ENCODE data around the gene SUSD3. TPM values are rescaled to one million over a fixed set of nuclear protein-coding genes. Genes with fewer than 3 reads are reported as not detected.

SUSD3 gene
- total RNA-seq, 4 donors from 2014 or later: 2.8 to 8.1 (median 5.6) TPM

DNA sequence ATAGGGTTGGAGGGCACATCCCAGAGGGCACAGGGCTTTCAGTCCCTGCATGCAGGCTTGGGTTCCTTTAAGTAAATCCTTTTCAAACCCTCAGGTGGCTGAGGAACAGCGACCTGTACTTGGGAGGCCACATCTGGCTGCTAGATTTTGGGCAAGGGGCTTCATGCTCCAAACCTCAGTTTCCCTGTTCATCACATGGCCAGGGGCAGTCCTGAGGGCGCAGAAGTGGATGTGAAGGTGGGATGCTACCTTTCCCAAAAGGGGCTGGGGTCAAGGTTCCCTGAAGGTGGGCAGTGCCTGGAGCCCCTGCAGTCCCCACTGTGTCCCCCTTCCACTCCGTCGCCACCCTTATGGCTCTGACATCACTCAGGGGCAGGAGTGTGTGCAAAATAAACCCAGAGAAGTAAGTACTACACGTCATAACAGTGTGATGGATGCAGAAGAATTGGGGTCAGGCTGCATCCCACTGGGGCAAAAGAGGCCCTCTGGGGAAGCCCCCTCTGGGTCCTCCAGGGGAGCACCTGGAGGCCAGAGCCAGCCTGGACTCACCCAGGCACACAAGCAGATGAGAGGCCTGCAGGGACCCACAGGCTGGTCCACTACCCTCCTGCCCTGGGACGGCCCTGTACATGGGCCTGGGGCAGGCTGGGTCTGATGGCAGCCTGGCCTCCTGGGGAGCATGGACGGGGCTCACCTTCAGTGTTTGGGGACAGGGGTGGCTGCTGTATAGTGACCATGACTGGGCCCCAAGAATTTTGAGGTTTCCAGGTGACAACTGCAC is 35.6 kb downstream of the SUSD3 start:
- intact Hi-C loops (cut with DNase I; ENCODE audit: low total_unique reads): no loop called here
- WGBS, 2 donors: 75 to 76% methylated on average over 7 of the region's 7 CpGs
- no peak overlapping the region for H3K4me3 ChIP-seq (ENCODE audit: low read depth, poor library complexity, severe bottlenecking)
- DNase-seq (ENCODE audit: low spot score in 2 of 2): peak; percentile 36 to 87
- no peak for TF ChIP-seq POLR2A (IDR thresholded peaks at IDR 0.05)
- TF ChIP-seq, protein P1, sequence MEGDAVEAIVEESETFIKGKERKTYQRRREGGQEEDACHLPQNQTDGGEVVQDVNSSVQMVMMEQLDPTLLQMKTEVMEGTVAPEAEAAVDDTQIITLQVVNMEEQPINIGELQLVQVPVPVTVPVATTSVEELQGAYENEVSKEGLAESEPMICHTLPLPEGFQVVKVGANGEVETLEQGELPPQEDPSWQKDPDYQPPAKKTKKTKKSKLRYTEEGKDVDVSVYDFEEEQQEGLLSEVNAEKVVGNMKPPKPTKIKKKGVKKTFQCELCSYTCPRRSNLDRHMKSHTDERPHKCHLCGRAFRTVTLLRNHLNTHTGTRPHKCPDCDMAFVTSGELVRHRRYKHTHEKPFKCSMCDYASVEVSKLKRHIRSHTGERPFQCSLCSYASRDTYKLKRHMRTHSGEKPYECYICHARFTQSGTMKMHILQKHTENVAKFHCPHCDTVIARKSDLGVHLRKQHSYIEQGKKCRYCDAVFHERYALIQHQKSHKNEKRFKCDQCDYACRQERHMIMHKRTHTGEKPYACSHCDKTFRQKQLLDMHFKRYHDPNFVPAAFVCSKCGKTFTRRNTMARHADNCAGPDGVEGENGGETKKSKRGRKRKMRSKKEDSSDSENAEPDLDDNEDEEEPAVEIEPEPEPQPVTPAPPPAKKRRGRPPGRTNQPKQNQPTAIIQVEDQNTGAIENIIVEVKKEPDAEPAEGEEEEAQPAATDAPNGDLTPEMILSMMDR (IDR thresholded peaks at IDR 0.05): no peak

DNA sequence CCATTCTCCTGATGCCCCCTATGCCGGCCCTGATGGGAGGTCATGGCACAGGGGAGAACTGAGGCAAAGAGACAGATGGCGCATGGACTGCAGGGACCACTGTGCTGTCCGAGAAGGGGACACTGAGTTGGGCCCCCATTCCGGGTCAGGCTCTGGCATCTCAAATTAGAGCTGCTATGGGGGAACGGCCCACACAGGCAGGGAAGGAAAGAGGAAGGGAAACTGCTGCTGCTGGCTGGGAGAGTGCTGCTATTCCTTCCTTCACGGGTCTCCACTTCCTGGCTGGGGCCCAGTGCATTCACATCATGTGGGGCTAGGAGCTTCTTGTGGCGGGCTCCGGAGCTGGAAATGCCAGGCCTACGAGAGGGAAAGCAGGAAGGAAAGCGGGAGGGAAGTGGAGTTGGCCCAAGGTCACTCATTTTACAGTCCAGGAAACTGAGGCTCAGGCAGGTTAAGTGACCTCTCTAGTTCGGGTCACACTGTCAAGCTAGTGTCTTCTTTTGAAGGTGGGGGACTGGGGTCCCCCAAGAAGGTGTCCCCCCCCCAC is 36.2 kb downstream of the SUSD3 start:
- H3K4me3 ChIP-seq (ENCODE audit: low read depth, poor library complexity, severe bottlenecking): no peak overlapping the region

DNA sequence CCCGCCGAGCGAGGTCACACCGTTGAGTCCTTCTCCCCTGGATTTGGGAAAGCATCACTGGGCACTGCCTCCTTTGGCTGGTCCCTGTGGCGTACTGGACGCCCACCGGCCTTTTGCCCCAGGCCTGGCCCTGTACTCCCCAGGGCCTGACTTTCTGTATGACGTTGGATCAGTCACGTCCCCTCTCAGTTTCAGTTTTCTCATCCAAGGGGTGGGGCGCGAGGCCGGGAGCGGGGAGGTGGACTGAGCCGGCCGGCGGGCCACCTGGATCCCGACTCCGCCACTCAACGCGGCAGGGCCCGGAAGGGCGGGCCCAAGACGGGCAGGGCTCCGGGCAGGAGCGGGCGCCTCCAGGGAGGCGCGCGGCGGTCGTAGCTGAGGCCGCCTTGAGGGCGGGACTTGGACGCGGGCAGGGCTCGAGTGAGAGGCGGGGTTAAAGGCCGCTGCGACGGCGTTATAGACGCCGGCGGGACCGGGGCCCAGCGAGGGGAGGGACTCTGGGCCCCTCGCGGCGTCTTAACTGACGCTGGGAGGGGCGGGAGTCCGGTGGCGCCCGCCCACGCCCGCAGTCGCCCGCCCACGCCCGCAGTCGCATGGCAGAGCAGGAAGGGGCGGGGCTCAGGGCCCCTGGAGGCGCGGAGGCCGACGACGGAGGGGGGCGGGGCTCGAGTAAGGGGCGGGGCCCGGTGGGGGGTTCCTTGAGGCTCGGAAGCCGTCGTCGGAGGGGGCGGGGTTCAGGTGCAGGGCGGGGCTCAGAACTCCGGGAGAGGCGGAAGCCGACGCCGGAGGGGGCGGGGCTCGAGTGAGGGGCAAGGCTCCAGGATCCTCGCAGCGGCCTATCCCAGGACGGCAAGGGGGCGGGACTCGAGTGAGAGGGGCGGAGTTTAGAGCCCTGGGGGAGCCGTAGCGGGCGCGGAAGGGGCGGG is 37.0 kb downstream of the SUSD3 start:
- peak; percentile 100 for DNase-seq (ENCODE audit: low spot score in 2 of 2)
- TF ChIP-seq, protein P1 (IDR thresholded peaks at IDR 0.05): no peak
- no peak for TF ChIP-seq POLR2A (IDR thresholded peaks at IDR 0.05)
- 7% methylated on average over 38 to 64 of the region's 95 CpGs for WGBS, 2 donors
- intact Hi-C loops (cut with DNase I; ENCODE audit: low total_unique reads): no loop called here
- peak overlapping the region; percentile 7 for H3K4me3 ChIP-seq (ENCODE audit: low read depth, poor library complexity, severe bottlenecking)

More for the DNA sequence above, 36.2 kb downstream of the SUSD3 start:
- whole genome bisulfite sequencing, 2 donors: 56 to 57% methylated on average over 11 of the region's 11 CpGs
- peak; percentile 67 to 94 for DNase-seq (ENCODE audit: low spot score in 2 of 2)
- intact Hi-C loops (cut with DNase I; ENCODE audit: low total_unique reads): no loop called here
- TF ChIP-seq POLR2A (IDR thresholded peaks at IDR 0.05): no peak
- TF ChIP-seq, protein P1 (IDR thresholded peaks at IDR 0.05): no peak

DNA sequence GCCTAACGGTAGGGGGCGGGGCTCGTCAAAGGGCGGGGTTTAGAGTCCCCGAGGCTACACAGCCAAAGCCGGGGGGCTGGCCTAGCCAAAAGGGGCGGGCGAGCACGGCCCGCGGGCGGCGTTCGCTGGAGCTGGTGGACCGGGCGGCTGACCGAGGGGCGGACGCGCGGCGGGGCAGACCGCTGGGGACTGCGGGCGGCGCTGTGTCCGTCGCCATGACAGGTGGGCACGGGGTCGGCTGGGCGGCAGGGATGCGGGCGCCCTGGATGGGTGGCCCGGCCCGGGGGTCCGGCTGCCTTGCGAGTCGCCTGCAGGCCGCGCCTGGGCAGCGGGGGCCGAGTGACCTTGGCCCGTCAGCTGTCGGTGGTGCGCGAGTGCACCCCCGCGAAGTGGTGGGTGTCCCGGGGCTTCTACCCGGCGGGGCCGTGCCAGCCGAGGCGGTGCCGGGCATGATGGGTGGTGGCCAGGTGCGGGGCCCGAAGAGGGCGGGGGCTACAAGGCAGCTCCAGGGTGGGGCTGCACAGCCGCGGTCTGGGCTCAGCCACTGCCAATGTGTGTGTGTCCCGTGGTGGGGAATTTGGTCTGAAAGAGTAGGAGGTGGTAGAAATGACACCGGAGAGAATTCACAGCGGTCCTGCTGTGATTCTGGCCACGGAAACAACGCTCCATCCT is 37.8 kb downstream of the SUSD3 start, which contains the start of gene CARD19:
Gene CARD19 (plus strand): TSS at position 87 of the 672 bp plus-strand sequence. CDS start 129 bp downstream, at position 216.
- intact Hi-C loops (cut with DNase I; ENCODE audit: low total_unique reads): no loop called here

More for the DNA sequence above, 37.8 kb downstream of the SUSD3 start, which contains the start of gene CARD19:
- peak in 1 of 2 donors; percentile 95 for DNase-seq (ENCODE audit: low spot score in 2 of 2)
- H3K4me3 ChIP-seq (ENCODE audit: low read depth, poor library complexity, severe bottlenecking): peak within 1 kb of the TSS; percentile 83
- peak in 1 of 2 donors; percentile 70 for TF ChIP-seq POLR2A (IDR thresholded peaks at IDR 0.05)
- TF ChIP-seq, protein P1 (IDR thresholded peaks at IDR 0.05): no peak
- whole genome bisulfite sequencing, 2 donors: 0 to 1% methylated on average over 19 to 43 of the region's 65 CpGs
